ENCODE results near the gene FSD1.
A peak's percentile ranks its signal among the peaks of the same experiment; 100 is the strongest.

The FSD1 gene

GRCh38 chr19:4360081-4360569 lies 55.7 kb downstream of the FSD1 start:
- 92 to 93% methylated on average over 6 of the region's 9 CpGs for WGBS, 2 experiments (ENCODE audit: insufficient coverage in 2 of 2)
- Histone ChIP-seq H3K27ac (ENCODE audit: low read depth, low read length, severe bottlenecking) (no peak overlapping the region), H3K4me1 (ENCODE audit: control insufficient read depth, insufficient read depth, low read length, poor library complexity, severe bottlenecking) (no peaks in the 10 kb centered on the region), H3K36me3 (ENCODE audit: control insufficient read depth, insufficient read depth, low read length) (peaks cover 63% of the 10 kb centered on the region), H3K9me3 (ENCODE audit: control insufficient read depth, low read length) (no peaks in the 10 kb centered on the region), H3K4me3 (ENCODE audit: extremely low read depth, insufficient read depth, low read length, poor library complexity, severe bottlenecking) (no peak overlapping the region)

- Histone ChIP-seq H3K27ac (ENCODE audit: low read depth, low read length, severe bottlenecking) (no peak overlapping the region), H3K9me3 (ENCODE audit: control insufficient read depth, low read length) (no peaks in the 10 kb centered on the region), H3K36me3 (ENCODE audit: control insufficient read depth, insufficient read depth, low read length) (peaks cover 68% of the 10 kb centered on the region), H3K4me1 (ENCODE audit: control insufficient read depth, insufficient read depth, low read length, poor library complexity, severe bottlenecking) (no peaks in the 10 kb centered on the region), H3K4me3 (ENCODE audit: extremely low read depth, insufficient read depth, low read length, poor library complexity, severe bottlenecking) (no peak overlapping the region)
- 79 to 80% methylated on average over 11 of the region's 12 CpGs for WGBS, 2 experiments (ENCODE audit: insufficient coverage in 2 of 2)
Measured at GRCh38 chr19:4360641-4361151, 56.3 kb downstream of the FSD1 start.

- Histone ChIP-seq H3K4me1 (ENCODE audit: control insufficient read depth, insufficient read depth, low read length, poor library complexity, severe bottlenecking) (no peaks in the 10 kb centered on the region), H3K27ac (ENCODE audit: low read depth, low read length, severe bottlenecking) (no peak overlapping the region), H3K36me3 (ENCODE audit: control insufficient read depth, insufficient read depth, low read length) (peaks cover 69% of the 10 kb centered on the region), H3K4me3 (ENCODE audit: extremely low read depth, insufficient read depth, low read length, poor library complexity, severe bottlenecking) (no peak overlapping the region), H3K9me3 (ENCODE audit: control insufficient read depth, low read length) (no peaks in the 10 kb centered on the region)
- 88 to 90% methylated on average over 26 to 47 of the region's 50 CpGs for WGBS, 2 experiments (ENCODE audit: insufficient coverage in 2 of 2)
Measured at GRCh38 chr19:4361152-4362046, 57.0 kb downstream of the FSD1 start.

GRCh38 chr19:4362101-4362828 lies 57.9 kb downstream of the FSD1 start:
- Histone ChIP-seq H3K27ac (ENCODE audit: low read depth, low read length, severe bottlenecking) (peak overlapping the region; percentile 23), H3K4me3 (ENCODE audit: extremely low read depth, insufficient read depth, low read length, poor library complexity, severe bottlenecking) (no peak overlapping the region), H3K9me3 (ENCODE audit: control insufficient read depth, low read length) (no peaks in the 10 kb centered on the region), H3K4me1 (ENCODE audit: control insufficient read depth, insufficient read depth, low read length, poor library complexity, severe bottlenecking) (no peaks in the 10 kb centered on the region), H3K36me3 (ENCODE audit: control insufficient read depth, insufficient read depth, low read length) (peaks cover 62% of the 10 kb centered on the region)
- 92 to 93% methylated on average over 27 to 31 of the region's 32 CpGs for WGBS, 2 experiments (ENCODE audit: insufficient coverage in 2 of 2)

GRCh38 chr19:4362831-4363545 lies 58.6 kb downstream of the FSD1 start:
- Histone ChIP-seq H3K9me3 (ENCODE audit: control insufficient read depth, low read length) (no peaks in the 10 kb centered on the region), H3K4me1 (ENCODE audit: control insufficient read depth, insufficient read depth, low read length, poor library complexity, severe bottlenecking) (peaks cover 2% of the 10 kb centered on the region), H3K27ac (ENCODE audit: low read depth, low read length, severe bottlenecking) (peak overlapping the region; percentile 23), H3K4me3 (ENCODE audit: extremely low read depth, insufficient read depth, low read length, poor library complexity, severe bottlenecking) (no peak overlapping the region), H3K36me3 (ENCODE audit: control insufficient read depth, insufficient read depth, low read length) (peaks cover 67% of the 10 kb centered on the region)
- WGBS, 2 experiments (ENCODE audit: insufficient coverage in 2 of 2) = 92% methylated on average over 17 to 20 of the region's 22 CpGs

- Histone ChIP-seq H3K36me3 (ENCODE audit: control insufficient read depth, insufficient read depth, low read length) (peaks cover 65% of the 10 kb centered on the region), H3K9me3 (ENCODE audit: control insufficient read depth, low read length) (no peaks in the 10 kb centered on the region), H3K27ac (ENCODE audit: low read depth, low read length, severe bottlenecking) (no peak overlapping the region), H3K4me3 (ENCODE audit: extremely low read depth, insufficient read depth, low read length, poor library complexity, severe bottlenecking) (no peak overlapping the region), H3K4me1 (ENCODE audit: control insufficient read depth, insufficient read depth, low read length, poor library complexity, severe bottlenecking) (peaks cover 10% of the 10 kb centered on the region)
- WGBS, 2 experiments (ENCODE audit: insufficient coverage in 2 of 2) = 96 to 97% methylated on average over 24 to 26 of the region's 26 CpGs
Measured at GRCh38 chr19:4363571-4364304, 59.3 kb downstream of the FSD1 start.

- Histone ChIP-seq H3K36me3 (ENCODE audit: control insufficient read depth, insufficient read depth, low read length) (peaks cover 49% of the 10 kb centered on the region), H3K27ac (ENCODE audit: low read depth, low read length, severe bottlenecking) (no peak overlapping the region), H3K9me3 (ENCODE audit: control insufficient read depth, low read length) (no peaks in the 10 kb centered on the region), H3K4me3 (ENCODE audit: extremely low read depth, insufficient read depth, low read length, poor library complexity, severe bottlenecking) (no peak overlapping the region), H3K4me1 (ENCODE audit: control insufficient read depth, insufficient read depth, low read length, poor library complexity, severe bottlenecking) (peaks cover 25% of the 10 kb centered on the region)
- whole genome bisulfite sequencing, 2 experiments (ENCODE audit: insufficient coverage in 2 of 2) = 93 to 98% methylated on average over 10 to 16 of the region's 16 CpGs
Measured at GRCh38 chr19:4365341-4365740, 60.9 kb downstream of the FSD1 start.

GRCh38 chr19:4365791-4366665 lies 61.6 kb downstream of the FSD1 start:
- Histone ChIP-seq H3K4me1 (ENCODE audit: control insufficient read depth, insufficient read depth, low read length, poor library complexity, severe bottlenecking) (peaks cover 25% of the 10 kb centered on the region), H3K27ac (ENCODE audit: low read depth, low read length, severe bottlenecking) (no peak overlapping the region), H3K4me3 (ENCODE audit: extremely low read depth, insufficient read depth, low read length, poor library complexity, severe bottlenecking) (no peak overlapping the region), H3K9me3 (ENCODE audit: control insufficient read depth, low read length) (no peaks in the 10 kb centered on the region), H3K36me3 (ENCODE audit: control insufficient read depth, insufficient read depth, low read length) (peaks cover 44% of the 10 kb centered on the region)
- 94 to 100% methylated on average over 14 to 18 of the region's 19 CpGs for WGBS, 2 experiments (ENCODE audit: insufficient coverage in 2 of 2)

- Histone ChIP-seq H3K4me3 (ENCODE audit: extremely low read depth, insufficient read depth, low read length, poor library complexity, severe bottlenecking) (no peak overlapping the region), H3K4me1 (ENCODE audit: control insufficient read depth, insufficient read depth, low read length, poor library complexity, severe bottlenecking) (peaks cover 25% of the 10 kb centered on the region), H3K9me3 (ENCODE audit: control insufficient read depth, low read length) (no peaks in the 10 kb centered on the region), H3K36me3 (ENCODE audit: control insufficient read depth, insufficient read depth, low read length) (peaks cover 37% of the 10 kb centered on the region), H3K27ac (ENCODE audit: low read depth, low read length, severe bottlenecking) (no peak overlapping the region)
- WGBS, 2 experiments (ENCODE audit: insufficient coverage in 2 of 2) = 95 to 98% methylated on average over 7 of the region's 16 CpGs
Measured at GRCh38 chr19:4366666-4367335, 62.4 kb downstream of the FSD1 start.

All from mesodermal cell (in vitro differentiated cells).